ENCODE results near the gene COG2. TPM values are rescaled to one million over a fixed set of nuclear protein-coding genes. Genes with fewer than 3 reads are reported as not detected.

The COG2 gene
- total RNA-seq, 1 donor: 23.9 TPM

- Histone ChIP-seq H3K4me1 (ENCODE audit: insufficient read depth, low read length) (peaks cover 2% of the 10 kb centered on the region), H3K4me3 (ENCODE audit: insufficient read depth, low read length) (no peak overlapping the region), H3K9me3 (ENCODE audit: low read depth, low read length) (no peaks in the 10 kb centered on the region), H4K20me1 (ENCODE audit: insufficient read depth, low read length) (no peaks in the 10 kb centered on the region), H3K27me3 (ENCODE audit: insufficient read depth, low read length) (no peaks in the 10 kb centered on the region), H3K79me2 (ENCODE audit: insufficient read depth, low read length) (no peaks in the 10 kb centered on the region), H3K27ac (ENCODE audit: low read depth, low read length) (no peak overlapping the region), H3K36me3 (ENCODE audit: insufficient read depth, low read length) (no peaks in the 10 kb centered on the region), H3K4me2 (ENCODE audit: insufficient read depth, low read length) (no peak overlapping the region), H2AFZ (ENCODE audit: low read length) (no peak overlapping the region)
- no peak for DNase-seq (ENCODE audit: insufficient read length, low spot score, missing footprints)
- TF ChIP-seq CTCF (IDR thresholded peaks at IDR 0.05; ENCODE audit: extremely low read depth, low read depth, low read length): no peak
Measured at GRCh38 chr1:230739564-230740290, 97.4 kb downstream of the COG2 start.

Other genes with a start within 250 kb of the COG2 start
- gene PGBD5, start 216.1 kb upstream of the COG2 start, total RNA-seq: under 0.01 and 0.29 TPM in 2 replicates
- gene AGT, start 71.6 kb downstream of the COG2 start, total RNA-seq: 1.5 and 6.2 TPM in 2 replicates
- gene CAPN9, start 104.9 kb downstream of the COG2 start, total RNA-seq: under 0.01 TPM in 1 of 2 replicates, not detected in the other
- gene C1orf198, start 226.0 kb downstream of the COG2 start, total RNA-seq: 251 and 352 TPM in 2 replicates

Data from osteoblast (primary cell).